ENCODE results near the gene C16orf87. TPM values are rescaled to one million over a fixed set of nuclear protein-coding genes. Genes with fewer than 3 reads are reported as not detected.

Gene C16orf87
- polyA plus RNA-seq, 3 donors, result 6.1 to 9.7 (median 7.6) TPM

DNA sequence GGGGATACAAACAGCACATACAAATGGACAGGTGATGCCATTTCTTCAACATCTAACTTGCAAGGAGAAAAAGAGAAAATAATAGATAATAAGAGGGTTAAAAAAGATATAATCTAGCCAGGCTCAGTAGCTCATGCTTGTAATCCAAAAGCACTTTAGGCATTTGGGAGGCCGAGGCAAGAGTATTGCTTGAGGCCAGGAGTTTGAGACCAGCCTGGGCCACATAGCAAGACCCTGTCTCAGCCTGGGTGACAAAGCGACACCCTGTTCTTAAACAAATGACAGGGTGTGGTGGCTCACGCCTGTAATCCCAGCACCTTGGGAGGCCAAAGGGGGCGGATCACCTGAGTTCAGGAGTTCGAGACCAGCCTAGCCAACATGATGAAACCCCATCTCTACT is 19.3 kb downstream of the C16orf87 start:
- H3K9me3 ChIP-seq (replicated peaks in 1 of 2; ENCODE audit: control insufficient read depth in 1 of 2, insufficient read depth in 1 of 2, low read length in 2 of 2), result no peaks in the 10 kb centered on the region
- no peaks in the 10 kb centered on the region for H3K27me3 Mint-ChIP-seq (ENCODE audit: low read depth in 3 of 3)
- H3K4me3 ChIP-seq (replicated peaks in 1 of 3; ENCODE audit: low read depth in 2 of 3, low read length in 3 of 3), result no peak overlapping the region
- peaks cover 0 to 4% (median 0%) of the 10 kb centered on the region in 7 donors for H3K9me3 Mint-ChIP-seq
- DNase-seq, result no peak
- peaks cover 35% of the 10 kb centered on the region for H4K20me1 ChIP-seq (ENCODE audit: insufficient read depth, low read length)
- intact Hi-C loops (cut with micrococcal nuclease), result no loop called here
- H3K4me1 Mint-ChIP-seq, result peaks cover 22% of the 10 kb centered on the region
- H3K9ac ChIP-seq (ENCODE audit: insufficient read depth, low read length, poor library complexity, severe bottlenecking), result no peak overlapping the region
- H3K27ac ChIP-seq (ENCODE audit: low read depth in 1 of 2, low read length in 2 of 2), result no peak overlapping the region
- H3K4me2 ChIP-seq (replicated peaks; ENCODE audit: extremely low read depth, low read length, poor library complexity, severe bottlenecking), result no peak overlapping the region
- no peaks in the 10 kb centered on the region for H3K27me3 ChIP-seq (ENCODE audit: control insufficient read depth in 2 of 2, insufficient read depth in 2 of 2, low read length in 2 of 2)
- H3K36me3 ChIP-seq (replicated peaks in 1 of 2; ENCODE audit: control insufficient read depth in 1 of 2, insufficient read depth in 2 of 2, low read length in 2 of 2), result peaks cover 7 to 23% of the 10 kb centered on the region in 2 donors
- H3K36me3 Mint-ChIP-seq, result peaks cover 17 to 26% of the 10 kb centered on the region in 2 donors
- H2AFZ ChIP-seq (ENCODE audit: insufficient read depth, low read depth, low read length, poor library complexity, severe bottlenecking), result no peak overlapping the region
- no peak overlapping the region for H3K27ac Mint-ChIP-seq
- H3K4me3 Mint-ChIP-seq, result no peak overlapping the region
- TF ChIP-seq, protein P1, sequence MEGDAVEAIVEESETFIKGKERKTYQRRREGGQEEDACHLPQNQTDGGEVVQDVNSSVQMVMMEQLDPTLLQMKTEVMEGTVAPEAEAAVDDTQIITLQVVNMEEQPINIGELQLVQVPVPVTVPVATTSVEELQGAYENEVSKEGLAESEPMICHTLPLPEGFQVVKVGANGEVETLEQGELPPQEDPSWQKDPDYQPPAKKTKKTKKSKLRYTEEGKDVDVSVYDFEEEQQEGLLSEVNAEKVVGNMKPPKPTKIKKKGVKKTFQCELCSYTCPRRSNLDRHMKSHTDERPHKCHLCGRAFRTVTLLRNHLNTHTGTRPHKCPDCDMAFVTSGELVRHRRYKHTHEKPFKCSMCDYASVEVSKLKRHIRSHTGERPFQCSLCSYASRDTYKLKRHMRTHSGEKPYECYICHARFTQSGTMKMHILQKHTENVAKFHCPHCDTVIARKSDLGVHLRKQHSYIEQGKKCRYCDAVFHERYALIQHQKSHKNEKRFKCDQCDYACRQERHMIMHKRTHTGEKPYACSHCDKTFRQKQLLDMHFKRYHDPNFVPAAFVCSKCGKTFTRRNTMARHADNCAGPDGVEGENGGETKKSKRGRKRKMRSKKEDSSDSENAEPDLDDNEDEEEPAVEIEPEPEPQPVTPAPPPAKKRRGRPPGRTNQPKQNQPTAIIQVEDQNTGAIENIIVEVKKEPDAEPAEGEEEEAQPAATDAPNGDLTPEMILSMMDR (IDR thresholded peaks at IDR 0.05), result no peak
- peaks cover 85% of the 10 kb centered on the region for H3K79me2 ChIP-seq (ENCODE audit: insufficient read depth, low read length)
- H3K4me1 ChIP-seq (ENCODE audit: control insufficient read depth in 1 of 2, insufficient read depth in 2 of 2, low read length in 2 of 2), result peaks cover 8 to 12% of the 10 kb centered on the region in 2 donors
- 100% methylated on average over 3 of the region's 5 CpGs for WGBS (ENCODE audit: insufficient coverage)

DNA sequence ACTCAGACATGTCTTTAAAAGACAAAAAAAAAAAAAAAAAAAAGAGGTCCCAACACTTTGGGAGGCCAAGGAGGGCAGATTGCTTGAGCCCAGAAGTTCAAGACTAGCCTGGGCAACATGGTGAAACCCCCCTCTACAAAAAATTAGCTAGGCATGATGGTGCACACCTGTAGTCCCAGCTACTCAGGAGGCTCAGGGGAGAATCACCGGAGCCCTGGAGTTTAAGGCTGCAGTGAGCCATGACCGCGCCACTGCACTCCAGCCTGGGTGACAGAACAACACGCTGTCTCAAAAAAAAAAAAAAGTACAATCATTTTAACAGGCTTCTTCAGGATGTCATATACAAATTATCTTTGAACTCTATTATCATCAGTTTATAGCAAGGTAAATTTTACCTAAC is 22.0 kb downstream of the C16orf87 start:
- peaks cover 30% of the 10 kb centered on the region for H4K20me1 ChIP-seq (ENCODE audit: insufficient read depth, low read length)
- H3K27ac Mint-ChIP-seq, result no peak overlapping the region

More for the DNA sequence above, 22.0 kb downstream of the C16orf87 start:
- Histone ChIP-seq H3K4me1 (ENCODE audit: control insufficient read depth in 1 of 2, insufficient read depth in 2 of 2, low read length in 2 of 2) (peaks cover 8 to 12% of the 10 kb centered on the region in 2 donors), H3K27me3 (ENCODE audit: control insufficient read depth in 2 of 2, insufficient read depth in 2 of 2, low read length in 2 of 2) (no peaks in the 10 kb centered on the region), H3K36me3 (replicated peaks in 1 of 2; ENCODE audit: control insufficient read depth in 1 of 2, insufficient read depth in 2 of 2, low read length in 2 of 2) (peaks cover 9 to 42% of the 10 kb centered on the region in 2 donors), H3K4me2 (replicated peaks; ENCODE audit: extremely low read depth, low read length, poor library complexity, severe bottlenecking) (no peak overlapping the region), H2AFZ (ENCODE audit: insufficient read depth, low read depth, low read length, poor library complexity, severe bottlenecking) (no peak overlapping the region), H3K9ac (ENCODE audit: insufficient read depth, low read length, poor library complexity, severe bottlenecking) (no peak overlapping the region), H3K9me3 (replicated peaks in 1 of 2; ENCODE audit: control insufficient read depth in 1 of 2, insufficient read depth in 1 of 2, low read length in 2 of 2) (no peaks in the 10 kb centered on the region), H3K27ac (ENCODE audit: low read depth in 1 of 2, low read length in 2 of 2) (no peak overlapping the region), H3K4me3 (replicated peaks in 1 of 3; ENCODE audit: low read depth in 2 of 3, low read length in 3 of 3) (no peak overlapping the region), H3K79me2 (ENCODE audit: insufficient read depth, low read length) (peaks cover 62% of the 10 kb centered on the region)
- 100% methylated on average over 3 of the region's 4 CpGs for WGBS (ENCODE audit: insufficient coverage)
- Mint-ChIP-seq H3K4me1 (peaks cover 8% of the 10 kb centered on the region), H3K4me3 (no peak overlapping the region), H3K9me3 (no peaks in the 10 kb centered on the region), H3K36me3 (peaks cover 28 to 38% of the 10 kb centered on the region in 2 donors), H3K27me3 (ENCODE audit: low read depth in 3 of 3) (no peaks in the 10 kb centered on the region)
- TF ChIP-seq, protein P1 (IDR thresholded peaks at IDR 0.05), result no peak
- intact Hi-C loops (cut with micrococcal nuclease), result no loop called here
- DNase-seq, result no peak
